T-helper 1 cell (primary cell): ENCODE measurements around the gene UBE2H.
"Not testable (repeated sequence)": the region's sequence is repeated elsewhere in the genome, so short reads cannot be mapped to it uniquely, and the experiment has no call there.

Source experiments
- DNase-seq, 5 donors: peaks; one replicate each; pipeline ENCODE4 v3.0.0-alpha.2; 2012 to 2020

The UBE2H gene

DNA sequence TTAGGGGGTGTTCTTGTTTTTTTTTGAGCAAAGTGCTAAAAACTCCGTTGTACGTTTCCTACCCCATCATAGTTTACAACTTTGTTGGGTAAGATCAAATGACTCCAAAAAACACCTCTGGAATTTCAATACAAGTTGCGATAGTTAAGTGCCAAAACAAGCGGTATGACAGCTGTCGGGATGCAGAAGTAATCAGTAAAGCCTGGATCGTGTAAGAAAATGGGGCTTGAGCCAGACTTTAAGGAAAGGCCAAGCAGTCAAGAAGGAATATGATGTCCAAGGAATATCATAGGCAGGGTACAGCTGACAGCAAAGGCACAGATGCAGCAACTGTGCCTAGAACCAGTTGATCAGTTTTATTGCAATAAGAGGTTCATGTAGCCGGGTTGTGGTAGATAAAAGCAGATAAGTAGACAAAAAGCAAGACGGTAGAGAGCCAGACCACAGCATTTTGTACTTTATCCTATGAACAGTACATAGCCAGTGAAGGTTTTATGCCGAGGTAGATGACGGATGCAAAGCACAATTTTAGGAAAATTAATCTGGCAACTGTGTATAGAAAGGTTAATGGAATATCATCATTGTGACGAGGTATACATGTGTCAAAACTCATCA, 45.5 kb downstream of the UBE2H start:
- peak in 1 of 5 donors; percentile 2 for DNase-seq

DNA sequence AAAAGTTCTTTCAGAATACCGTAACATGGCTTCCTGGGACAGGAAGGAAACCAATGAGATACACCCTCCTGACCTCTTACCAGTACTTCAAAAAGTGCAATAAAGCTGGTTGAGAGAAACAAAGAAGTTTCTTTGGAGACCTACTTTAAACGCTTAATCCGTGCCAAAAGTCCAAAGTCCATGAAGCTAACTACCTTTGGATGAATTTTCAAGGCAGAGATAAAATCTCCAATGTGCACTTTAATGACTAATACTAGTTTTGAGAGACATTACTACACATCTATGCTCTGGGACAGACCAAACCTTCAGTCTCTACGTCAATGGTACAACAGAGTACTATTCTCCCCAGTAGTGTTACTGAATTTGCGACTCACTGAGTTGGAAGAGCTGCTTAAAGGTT, 46.1 kb downstream of the UBE2H start:
- peak in 1 of 5 donors; percentile 28 for DNase-seq

DNA sequence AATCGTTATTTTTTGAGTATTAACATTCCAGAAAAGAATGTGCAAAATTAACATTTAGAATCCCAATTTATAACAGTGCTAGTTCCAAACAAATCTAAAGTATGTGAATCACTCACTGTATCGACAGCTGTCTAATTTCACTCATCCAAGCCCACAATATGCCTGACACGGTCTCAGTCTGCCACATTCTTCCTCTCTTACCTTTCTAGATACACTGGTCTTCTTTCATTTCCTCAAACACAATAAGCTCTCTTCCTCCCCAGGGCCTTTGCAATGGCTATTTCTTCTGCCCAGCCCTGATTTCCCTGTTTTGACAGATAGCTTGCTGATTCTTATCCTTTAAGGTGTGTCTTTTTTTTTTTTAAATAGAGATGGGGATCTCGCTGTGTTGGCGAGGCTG, 48.8 kb downstream of the UBE2H start:
- DNase-seq, result no peak

DNA sequence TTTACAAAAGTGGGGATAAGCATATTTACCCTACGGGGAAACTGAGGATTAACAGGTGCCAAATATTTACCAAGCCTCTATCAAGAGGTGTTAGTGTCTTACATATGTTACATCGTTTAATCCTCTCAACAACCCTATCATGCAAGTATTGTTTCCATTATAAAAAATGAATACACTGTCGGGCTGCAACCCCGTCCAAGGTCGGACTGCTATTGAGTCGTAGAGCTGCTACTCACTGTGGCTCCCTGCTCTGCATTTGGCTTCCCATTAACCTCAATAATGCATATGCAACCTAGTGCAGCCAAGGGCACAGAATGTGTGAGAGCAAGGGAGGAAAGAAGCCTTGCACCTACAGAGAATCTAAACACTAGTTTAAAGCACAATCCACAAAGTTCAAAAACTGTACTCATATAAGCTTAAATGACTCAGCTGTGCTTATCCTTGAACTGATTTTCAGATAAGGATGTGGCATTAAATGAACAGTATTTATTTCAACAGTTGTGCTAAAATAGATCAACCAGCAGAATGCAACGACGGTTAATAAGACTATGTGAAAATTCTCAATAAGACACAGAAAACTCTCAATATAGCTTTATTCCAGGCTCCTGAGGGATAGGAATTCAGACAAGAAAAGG, 49.9 kb downstream of the UBE2H start:
- peak in 1 of 5 donors; percentile 6 for DNase-seq

DNA sequence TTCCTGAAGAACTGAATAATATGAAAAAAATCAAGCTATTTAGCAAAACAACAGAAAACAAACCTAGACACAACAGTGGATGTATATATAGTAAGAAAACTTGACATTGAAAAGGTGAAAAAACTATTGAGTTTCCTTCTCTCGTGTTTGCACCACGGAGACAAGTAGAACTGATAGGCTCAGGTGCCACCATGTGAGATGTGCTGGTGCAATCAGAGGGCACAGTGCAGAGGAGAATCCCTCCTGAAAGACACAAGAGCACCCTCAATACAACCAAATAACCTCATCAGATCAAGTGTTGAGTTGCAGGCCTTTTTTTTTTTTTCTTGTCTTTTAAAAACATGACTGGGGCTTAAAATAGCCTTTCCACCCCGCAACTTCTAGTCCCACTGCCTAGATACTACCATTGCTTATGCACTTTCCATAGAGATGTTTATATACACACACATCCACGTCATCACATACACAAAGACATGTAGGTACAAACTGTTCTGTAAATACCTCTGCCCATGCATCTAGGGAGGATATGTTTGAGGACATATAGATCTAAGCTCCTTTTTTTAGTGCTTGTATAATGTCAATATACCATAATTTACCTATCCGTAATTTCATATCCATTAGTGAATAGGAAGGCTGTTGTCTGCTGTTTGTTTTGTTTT, 54.1 kb downstream of the UBE2H start:
- DNase-seq, result no peak

DNA sequence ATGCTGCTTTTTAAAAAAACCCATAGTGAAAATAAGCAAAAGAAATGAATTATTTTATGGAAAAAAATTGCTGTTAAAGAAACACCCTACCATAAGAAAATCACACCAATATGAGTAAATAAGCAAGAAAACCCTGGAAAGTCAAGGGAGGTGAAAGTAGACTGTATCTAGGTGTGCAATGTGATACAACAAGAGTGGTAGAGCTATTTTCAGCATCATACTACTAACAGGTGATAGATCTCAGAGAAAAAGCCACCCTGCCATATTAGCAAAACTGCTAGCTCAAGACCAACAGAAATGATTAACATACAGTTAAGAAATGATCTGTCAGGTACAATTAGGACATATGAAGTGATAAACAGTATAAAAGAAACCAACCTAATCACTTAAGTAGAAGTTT, 54.8 kb downstream of the UBE2H start:
- no peak for DNase-seq

DNA sequence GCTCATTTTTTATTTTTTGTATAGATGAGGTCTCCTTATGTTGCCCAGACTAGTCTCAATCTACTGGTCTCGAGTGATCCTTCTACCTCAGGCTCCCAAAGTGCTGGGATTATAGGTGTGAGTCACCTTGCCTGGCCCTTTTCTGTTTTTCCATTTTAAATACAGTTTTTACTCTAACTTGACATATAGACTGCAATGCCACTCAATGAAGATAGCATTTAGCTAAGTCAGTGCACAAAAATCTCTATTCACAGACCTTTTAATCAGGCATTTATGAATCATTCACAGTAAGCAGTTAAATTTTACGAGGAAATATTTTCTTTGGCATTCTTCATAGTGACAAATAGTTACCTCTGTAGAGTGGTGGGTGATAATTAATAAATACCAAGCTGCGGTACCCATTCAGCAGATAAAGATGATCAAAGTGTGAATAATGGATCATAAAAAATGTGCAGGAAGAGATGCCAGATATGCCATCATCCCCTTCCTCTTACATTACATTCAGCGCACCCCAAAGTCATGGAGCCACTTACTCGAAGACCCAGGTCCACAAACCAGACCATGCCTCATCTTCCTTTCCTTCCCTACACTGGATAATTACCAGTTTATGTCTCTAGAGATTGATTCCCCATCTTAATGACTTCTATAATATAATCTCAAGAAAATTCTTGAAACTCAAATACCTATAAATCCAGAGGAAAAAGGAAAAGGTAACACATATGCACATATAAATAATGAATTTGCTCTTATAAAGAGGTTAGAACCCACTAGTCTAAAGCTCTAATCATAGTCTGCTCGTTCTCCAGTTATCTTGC, 56.0 kb downstream of the UBE2H start:
- DNase-seq, result no peak

DNA sequence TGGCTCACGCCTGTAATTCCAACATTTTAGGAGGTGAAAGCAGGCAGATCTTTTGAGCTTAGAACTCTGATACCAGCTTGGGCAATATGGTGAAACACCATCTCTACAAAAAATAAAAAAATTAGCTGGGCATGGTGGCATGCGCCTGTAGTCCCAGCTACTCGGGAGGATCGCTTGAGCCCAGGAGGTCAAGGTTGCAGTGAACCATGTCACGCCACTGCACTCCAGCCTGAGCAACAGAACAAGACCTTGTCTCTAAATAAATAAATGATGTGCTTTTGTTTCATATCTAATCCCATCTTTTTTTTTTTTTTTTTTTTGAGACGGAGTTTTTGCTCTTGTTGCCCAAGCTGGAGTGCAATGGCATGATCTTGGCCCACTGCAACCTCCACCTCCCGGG, 58.6 kb downstream of the UBE2H start:
- not testable (repeated sequence) for DNase-seq

DNA sequence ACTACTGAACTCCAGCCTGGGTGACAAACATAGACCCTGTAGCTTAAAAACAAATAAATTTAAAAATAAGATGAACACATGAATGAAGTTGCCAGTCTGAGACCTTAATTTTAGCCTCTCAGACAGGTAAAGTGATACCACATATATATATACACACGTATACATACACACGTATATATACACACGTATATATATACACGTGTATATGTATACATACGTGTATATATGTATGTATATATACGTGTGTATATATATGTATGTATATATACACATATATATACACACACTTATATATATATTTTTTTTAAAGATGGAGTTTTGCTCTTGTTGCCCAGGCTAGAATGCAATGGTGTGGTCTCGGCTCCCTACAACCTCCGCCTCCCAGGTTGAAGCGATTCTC, 62.7 kb downstream of the UBE2H start:
- no peak for DNase-seq

DNA sequence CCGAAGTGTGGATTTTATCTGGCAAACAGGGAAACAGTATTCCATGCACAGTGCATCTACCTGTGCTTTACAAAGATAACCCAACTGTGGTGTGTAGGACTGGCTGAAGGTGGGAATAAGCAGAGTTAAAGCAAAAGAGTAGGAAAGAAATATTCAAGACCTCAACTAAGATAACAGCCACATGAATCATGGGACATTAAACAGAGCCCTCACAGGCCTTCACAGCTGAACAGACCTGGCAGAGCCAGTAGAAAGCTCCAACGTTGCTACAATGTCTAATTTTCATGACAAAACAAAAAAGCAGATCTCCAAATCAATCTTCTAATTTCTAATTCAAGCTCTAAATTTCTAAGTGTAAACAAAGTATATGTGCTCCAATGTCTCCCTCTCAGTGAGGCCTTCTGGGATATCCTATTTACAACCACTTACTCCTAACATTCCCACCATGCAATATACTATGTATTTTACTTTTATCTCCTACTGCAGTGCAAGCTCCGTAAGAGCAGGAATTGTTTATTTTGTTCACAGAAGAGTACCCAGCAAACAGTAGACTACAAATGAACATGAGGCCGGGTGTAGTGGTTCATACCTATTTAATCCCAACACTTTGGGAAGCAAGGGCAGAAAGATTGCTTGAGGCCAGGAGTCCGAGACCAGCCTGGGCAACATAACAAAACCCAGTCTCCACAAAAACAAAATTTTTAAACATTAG, 63.5 kb downstream of the UBE2H start:
- DNase-seq, result no peak

DNA sequence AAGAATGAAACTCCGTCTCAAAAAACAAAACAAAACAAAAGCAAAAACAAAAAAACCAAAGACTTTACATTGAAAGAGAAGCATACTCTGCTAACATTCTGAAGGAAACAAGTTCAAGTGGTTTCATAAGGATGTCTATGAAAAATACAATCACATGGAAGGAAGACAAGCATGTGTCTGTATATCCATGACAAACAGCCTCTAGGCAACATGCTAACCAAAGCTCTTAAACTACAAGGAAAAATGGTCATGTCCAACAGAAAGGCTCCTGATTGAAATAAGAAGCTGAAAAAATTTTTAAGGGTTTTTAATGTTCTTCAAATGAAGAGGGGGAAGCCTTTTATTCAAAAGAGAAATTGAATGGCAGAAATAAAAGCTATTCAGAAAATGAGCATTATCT, 64.9 kb downstream of the UBE2H start:
- DNase-seq, result no peak

DNA sequence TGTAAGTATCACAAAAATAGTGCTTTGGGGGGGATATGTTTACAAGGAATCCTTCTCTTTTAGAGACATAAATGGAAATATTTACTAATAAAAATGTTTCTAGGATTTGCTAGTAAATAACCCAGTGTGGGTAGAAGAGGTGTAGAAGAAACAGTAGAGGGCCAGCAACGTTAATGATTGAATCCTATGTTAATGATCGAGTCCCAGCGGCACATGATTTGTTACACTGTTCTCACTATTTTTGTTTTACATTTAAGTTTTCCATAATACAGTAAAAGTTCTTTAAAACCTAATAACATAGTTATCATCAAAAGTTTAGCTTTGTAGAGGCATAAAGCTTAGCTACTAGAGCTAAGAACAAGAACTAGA, 66.0 kb downstream of the UBE2H start:
- no peak for DNase-seq

DNA sequence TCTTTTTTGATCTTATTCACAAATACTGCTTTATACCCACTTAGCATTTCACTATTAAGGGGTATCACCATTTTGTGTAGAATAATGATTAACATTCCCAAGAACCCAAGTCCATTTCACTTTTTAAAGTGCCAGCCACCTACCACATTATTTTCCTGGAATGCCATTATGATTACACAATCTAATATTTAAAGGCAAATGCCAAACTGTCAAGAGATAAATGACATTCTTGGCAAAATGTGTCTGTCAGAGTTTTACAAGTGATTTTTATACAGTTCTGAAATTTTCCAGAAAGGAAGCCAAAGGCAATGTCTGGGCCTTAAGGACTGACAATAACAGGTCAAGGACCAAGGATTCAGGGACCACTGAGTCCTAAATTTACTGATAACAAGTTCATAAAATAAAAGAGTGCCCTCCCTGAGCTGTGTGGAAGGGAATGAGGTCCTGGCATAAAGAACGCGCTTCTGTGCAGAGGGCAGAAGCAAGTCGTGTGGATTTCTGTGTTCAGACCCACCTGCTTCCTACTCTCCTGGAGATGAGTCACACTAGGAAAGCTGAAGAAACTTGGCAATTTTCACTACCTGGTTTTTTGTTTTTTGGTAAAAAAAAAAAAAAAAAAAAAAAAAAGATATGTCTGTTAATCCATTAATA, 66.5 kb downstream of the UBE2H start:
- no peak for DNase-seq

DNA sequence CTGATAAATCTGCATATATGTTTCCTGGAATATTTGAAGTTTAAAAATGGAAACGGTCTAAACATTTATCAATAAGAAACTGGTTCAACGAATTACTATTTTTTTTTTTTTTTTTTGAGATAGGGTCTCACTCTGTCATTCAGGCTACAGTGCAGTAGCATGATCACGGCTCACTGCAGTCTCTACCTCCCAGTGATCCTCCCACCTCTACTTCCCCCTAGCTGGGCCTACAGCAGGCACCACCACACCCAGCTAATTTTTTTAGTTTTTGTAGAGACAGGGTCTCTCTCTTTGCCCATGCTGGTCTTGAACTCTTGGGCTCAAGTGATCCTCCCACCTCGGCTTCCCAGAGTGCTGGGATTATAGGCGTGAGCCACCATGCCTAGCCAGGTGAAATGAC, 68.3 kb downstream of the UBE2H start:
- DNase-seq, result no peak

DNA sequence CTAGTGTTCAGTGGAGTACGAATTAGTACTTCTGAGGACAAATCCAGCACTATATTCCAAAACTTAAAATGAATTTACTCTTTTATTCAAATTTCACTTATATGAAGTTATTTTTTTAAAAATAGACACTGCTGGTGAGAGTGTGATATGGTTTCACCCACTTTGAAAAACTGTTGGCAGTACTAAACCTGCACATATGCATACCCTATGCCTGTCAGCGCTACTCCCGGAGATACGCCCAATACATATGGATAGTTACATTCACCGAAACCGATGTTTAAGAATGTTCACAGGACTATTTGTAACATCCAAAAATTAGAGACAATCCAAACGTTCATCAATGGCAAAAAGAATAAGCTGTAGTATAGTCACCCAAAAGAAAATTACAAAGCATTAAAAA, 69.6 kb downstream of the UBE2H start:
- DNase-seq, result no peak

DNA sequence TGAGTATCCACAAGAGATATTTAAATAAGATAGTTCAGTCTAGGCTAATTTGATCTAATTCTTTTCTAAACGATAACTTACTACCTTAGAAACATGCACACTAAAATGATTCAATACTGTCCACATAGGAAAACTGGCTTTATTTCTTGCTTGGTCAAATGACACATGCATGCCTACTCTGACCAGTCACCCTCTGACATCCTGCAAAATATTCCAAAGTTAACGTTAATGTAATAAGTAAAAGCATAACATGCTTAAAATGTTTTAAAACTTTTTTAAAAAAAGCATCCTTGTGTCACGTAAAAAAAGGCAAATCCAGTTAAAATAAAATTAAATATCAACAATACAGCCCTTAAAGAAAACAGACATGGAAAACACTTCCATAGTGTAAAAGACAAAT, 70.2 kb downstream of the UBE2H start:
- no peak for DNase-seq

DNA sequence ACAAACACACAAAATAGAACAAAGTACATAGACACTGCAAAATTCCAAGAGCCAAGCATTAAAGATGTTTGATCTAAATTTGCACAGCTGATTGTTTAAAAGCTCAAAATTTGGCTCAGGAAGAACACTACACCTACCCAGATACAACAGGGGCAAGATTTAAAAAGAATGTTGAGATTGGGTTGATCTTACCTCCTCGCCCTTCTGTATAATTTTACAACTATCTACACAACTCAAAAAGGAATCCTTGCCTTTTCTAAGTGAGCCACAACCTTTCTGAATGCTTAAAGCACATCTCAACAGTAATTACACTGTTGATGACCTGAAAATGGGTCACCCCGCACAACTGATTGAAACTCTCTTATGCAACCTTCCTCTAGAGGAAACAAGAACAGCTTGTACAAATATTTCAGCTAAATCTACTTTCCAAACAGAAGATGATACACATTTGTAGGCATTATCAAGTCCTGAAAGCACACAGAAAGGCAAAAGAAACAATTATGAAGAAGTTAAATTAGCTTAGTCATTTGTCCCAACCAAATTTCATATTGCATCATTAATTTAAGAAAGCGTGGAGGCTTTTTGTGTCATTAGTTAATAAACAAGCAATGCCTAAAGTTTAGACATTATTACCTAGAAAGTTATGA, 75.5 kb downstream of the UBE2H start:
- no peak for DNase-seq

DNA sequence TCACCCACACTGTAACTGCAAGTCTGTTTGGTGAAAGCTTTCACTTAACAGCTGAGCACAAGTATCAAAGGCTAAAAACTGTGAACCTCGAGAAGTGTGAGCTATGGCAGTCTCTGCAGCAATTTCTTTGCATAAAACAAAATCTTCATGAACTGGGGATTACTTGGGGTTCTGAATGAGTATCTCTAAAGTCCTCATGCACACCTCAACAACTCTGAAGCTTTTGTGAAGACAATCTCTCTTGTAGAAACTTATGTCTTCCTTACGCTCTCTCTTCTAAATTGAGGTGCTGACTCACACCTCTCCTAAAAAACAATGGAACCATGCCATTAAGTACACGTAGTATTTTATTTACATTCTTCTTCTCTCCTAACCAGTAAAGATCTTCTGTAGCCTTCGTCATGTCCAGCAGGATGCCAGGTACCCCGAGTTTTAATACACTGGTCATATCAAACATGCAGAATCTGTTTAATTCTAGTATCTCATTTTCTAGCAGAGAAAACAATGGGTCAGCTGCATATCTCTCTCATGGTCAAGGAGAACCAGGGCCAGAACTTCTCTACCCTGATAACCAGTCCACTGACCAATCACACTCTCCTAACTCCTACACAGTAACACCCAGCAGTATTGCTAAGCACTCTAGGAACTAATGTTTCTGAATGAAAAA, 76.9 kb downstream of the UBE2H start:
- DNase-seq, result no peak

DNA sequence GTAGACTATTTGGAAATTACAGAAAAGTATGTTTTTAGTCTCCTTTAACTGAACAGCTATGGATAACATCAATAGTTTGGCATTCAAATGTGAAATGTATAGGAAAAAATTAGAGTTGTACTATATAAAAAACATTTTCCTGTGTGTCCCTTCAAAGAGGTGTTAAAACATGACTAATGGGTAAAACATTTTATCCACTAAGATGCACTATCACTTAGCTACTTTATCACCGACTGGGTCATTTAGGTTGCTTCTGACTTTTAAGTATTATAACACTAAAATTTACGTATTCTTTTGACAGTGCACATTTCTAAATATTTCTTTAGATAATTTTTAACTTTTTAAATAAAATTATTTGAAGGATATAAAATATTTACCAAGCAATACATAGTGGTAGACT, 77.6 kb downstream of the UBE2H start:
- DNase-seq, result no peak

DNA sequence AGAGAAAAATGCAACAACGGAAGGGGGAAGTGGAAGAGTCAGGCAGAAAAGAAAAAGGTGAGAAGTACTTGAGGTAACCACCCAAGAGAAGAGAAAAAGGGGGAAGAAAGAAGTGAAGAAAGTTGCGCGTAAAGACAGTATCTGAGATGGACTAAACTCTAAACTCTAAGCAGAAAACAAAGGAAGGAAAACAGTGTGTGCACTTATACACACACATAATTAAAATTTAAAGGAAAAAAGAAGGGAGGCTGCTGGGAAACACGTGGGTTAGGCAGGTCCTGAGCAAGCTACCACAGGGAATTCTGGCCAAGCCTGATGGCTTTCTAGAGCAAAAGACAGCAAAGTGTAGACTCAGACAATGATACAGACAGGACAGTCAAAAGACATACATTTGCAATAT, 78.0 kb downstream of the UBE2H start:
- no peak for DNase-seq

DNA sequence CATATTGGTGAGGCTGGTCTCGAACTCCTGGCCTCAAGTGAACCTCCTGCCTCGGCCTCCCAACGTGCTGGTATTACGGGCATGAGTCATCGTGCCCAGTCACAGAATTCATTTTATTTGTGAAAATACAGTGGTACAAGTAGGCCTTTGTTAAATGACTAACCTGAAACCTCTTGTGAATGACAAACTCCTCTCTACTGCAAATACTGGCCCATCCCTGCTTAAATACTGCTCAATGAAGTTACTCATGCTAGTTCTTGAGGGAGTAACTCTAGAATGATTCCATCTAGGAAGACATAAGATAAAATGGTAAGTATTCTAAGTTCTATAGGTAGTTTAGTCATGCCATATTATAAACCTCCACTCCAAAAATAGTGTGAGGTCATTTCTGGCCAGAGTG, 80.7 kb downstream of the UBE2H start:
- DNase-seq, result no peak
